CD4-positive, alpha-beta T cell treated with Interleukin-4 for 4 hours (primary cell): ENCODE data around the gene ABCA2.

ENCODE experiments used
- DNase-seq: peaks from one replicate; pipeline ENCODE4 v3.0.0-alpha.2; 2020

The ABCA2 gene

DNA sequence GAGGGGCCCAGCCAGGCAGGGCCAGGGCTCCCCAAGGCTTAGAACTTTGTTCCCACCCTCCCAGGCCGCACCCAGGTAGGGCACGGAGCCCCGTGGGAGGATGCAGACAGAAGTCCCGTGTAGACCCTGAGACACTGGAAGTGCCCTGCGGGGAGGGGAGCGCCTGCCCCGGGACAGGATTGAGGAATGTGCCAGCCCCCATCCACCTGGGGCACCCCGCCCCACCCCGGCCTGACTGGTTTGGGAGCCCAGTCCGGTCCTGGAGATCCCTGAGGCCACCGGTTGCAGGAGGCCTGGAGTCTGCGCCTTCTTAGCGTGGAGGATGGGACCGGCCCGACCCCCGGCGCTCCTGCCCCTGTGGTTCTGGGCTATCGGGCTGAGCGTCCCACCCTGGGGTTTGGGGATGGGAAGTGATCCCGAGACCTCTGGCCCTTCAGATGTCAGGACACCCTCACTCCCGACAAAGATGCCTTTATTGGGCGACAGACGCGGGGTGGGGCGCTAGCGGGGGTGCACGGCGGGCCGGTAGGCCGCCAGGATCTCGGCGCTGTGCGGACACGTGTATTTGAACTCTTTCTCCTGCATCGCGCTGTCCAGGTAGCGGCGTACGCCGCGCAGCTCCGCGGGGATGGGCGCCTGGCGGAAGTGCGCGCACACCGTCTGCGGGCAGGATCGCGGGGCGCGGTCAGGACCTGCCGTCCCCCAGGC, 33.7 kb downstream of the ABCA2 start:
- no peak for DNase-seq

DNA sequence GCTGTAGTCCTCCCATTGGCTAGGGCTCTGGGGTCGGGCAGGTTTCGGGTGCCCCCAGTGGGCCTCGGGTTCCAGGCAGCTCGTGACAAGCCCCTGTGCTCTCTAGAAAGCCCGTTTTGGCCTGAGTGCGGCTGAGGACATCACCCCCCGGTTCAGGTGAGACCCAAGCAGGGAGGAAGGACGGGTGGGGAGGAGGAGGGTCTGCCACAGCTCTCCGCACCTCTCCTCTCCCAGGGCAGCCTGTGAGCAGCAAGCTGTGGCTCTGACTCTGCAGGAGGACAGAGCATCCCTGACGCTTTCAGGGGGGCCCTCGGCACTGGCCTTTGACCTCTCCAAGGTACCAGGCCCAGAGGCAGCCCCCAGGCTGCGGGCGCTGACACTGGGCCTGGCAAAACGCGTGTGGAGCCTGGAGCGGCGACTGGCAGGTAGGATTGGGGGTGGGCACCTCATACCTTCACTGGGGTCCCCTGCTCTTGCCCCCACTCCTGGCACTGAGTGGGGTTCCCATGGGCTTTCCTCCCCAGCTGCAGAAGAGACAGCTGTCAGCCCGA, 35.1 kb downstream of the ABCA2 start:
- no peak for DNase-seq

DNA sequence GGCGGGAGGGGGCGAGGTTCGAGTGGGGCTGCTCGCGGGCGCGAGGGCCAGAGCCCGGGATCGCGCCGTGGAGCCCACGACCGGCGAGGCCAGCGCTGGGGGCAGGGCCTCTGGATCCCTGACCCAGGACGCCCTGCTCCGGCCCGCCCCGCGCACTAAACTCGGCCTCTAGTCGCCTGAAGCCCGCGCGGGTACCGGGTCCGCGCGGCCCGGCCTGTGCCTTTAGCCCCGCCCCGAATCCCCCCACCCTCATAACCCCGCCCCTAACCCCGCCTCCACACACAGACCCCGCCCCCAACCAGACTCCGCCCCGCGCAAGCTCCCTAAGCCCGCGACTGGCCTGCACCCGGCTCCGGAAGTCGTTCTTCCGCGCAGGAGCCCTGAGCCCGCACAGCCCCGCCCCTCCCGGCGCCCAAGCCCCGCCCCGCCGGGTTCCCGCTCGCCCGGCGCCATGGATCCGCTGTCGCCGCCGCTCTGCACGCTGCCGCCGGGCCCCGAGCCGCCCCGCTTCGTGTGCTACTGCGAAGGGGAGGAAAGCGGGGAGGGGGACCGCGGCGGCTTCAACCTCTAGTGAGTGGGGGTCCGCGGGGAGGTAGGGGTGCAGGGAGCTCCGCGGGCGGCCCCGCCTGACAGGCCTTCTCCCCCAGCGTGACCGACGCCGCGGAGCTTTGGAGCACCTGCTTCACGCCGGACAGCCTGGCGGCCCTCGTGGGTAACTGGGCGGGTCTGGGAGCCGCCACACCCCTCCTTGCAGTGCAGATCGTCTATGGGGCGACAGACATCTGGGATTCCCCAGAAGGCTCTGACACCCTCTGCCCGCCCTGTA, 35.8 kb downstream of the ABCA2 start, which contains the start of gene PAXX:
PAXX (plus strand) TSS at position 430 of the 826 bp plus-strand sequence; CDS start at position 452, 22 bp downstream.
- DNase-seq, result peak; percentile 89

DNA sequence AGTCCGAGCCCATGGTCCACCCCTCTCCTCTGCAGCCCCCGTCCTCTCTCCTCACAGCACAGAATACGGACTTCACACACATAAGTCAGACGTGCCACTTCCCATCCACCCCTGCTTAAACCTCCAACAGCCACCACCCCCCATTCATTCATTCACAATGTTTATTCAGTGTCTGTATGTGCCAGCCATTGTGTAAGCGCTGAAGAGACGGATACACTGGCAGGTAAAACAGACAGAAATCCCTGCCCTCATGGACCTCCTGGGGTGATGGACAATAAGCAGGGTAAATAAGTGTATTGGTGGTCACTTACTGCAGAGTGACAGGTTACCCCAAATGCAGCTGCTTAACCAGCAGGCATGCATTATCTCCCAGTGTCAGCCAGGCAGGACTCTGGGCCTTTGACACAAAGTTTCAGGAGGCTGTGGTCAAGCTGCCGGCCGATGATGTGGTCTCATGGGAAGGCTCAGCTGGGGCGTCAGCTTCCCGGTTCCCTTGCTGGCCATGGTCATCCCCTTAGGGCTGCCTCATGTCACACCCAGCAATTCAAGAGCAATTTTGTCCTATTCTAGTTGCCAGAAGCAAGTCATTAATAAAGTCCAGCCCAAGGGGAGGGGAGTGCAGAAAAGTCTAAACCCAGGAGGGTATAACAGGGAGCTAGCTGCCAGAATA, 37.7 kb downstream of the ABCA2 start:
- no peak for DNase-seq

DNA sequence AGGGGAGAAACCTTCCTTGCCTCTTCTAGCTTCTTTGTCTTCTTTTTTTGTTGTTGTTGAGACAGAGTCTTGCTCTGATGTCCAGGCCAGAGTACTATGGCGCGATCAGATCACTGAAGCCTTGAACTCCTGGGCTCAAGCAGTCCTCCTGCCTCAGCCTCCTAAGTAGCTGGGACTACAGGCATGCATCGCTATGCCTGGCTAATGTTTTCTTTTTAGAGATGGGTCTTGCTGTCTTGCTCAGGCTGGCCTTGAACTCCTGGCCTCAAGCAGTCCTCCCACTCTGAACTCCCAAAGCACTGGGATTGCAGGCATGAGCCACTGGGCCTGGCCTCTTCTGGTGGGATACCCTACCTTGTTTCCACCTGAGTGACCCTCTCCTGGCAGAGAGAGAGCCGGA, 39.2 kb downstream of the ABCA2 start:
- no peak for DNase-seq

DNA sequence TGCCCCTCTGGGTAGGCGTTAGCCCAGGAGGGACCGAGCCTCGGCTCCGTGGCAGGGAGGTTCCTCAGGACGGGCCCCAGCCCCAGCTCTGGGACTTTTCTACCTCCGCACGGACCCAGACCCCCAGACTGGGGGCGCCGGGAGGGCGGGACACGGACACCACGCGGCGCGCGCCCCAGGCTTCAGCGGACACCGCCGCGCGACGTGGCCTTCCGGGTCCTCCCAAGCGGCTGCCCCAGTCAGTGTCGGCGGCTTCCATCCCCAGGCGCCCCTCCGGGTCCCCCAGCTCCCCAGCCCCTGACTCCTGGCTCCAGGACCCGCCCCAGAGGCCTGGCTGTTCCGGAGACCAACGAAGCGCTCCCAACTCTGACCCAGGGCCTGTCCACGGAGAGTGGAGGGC, 42.2 kb downstream of the ABCA2 start:
- DNase-seq, result no peak

DNA sequence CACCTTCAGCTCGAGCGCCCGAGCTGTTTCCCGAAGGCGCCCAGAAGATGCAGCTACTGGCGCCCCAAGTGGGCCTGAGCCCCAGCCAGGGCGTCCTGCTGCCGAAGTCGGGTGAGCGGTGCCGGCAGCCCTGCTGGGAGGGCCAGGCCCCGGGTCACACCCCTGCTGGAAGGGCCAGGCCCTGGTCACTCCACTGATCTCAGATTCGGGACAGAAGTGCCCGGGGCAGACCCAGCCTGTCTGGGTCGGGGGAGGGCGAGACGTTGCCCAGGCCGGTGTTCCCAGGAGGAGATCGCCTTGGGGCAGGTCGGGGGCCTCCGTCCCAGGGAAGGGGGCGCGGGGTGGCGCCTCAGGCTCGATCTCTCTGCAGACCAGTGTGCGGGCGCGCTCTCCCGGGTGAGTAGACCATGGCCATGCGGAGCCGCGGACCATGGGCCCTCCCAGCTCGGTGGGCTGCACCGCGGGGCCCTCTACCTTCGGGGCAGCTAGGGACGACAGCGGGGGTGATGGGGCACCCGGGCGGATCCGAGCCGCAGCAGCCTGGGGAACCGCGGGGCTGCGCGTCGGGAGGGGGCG, 42.9 kb downstream of the ABCA2 start:
- DNase-seq, result no peak

DNA sequence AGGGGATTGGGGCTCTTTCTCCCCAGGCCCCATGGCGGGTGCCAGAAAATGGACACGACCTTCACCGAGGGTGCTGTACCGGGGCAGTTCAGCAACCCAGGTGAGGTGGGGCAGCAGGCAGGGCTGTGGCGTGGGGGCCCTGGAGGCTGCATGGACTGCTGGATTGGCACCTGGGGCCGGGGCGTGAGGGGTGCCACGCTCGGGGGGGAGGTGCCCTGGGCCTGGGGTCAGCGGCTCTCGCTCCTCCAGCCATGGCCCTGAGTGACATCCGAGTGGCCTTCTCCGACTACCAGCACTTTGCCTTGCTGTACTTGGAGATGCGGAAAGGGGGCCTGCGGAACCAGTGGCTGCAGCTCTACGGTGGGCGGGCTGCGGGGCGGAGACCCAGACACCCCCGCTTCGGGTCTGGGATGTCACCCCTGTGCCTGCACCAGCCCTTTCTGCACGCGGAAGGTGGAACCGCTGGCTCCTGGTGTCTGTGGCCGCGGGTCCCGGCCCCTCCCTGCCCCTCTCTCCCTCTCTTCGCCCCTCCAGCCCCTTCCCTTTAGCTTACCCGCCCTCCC, 43.5 kb downstream of the ABCA2 start:
- no peak for DNase-seq

DNA sequence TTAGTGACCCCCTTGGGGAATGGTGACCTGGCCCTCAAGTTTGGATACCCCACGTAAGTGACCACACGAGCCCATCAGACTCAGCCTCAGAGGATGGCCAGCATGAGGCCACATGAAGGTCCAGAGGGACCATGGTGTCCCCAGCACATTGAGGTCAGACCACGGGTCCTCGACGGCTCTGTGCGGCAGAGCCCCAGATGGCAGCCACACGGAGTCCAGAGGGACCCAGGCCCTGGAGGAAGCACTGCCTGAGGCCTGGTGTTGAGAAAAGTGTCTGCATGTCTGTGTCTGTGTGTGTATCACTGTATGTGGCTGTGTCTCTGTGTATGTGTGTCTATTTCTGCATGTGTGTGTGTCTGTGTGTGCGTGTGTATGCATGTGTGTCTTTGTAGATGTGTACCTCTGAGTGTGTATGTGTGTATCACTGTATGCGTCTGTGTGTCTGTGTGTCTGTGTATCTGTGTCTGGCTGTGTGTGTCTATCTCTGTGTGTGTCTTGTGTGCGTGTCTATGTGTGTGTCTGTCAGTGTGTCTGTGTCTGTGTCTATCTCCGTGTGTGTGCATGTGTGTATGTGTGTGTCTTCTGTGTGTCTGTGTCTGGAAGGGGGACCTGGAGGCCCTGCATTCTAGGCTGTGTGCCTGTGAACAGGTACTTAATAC, 44.3 kb downstream of the ABCA2 start:
- no peak for DNase-seq

DNA sequence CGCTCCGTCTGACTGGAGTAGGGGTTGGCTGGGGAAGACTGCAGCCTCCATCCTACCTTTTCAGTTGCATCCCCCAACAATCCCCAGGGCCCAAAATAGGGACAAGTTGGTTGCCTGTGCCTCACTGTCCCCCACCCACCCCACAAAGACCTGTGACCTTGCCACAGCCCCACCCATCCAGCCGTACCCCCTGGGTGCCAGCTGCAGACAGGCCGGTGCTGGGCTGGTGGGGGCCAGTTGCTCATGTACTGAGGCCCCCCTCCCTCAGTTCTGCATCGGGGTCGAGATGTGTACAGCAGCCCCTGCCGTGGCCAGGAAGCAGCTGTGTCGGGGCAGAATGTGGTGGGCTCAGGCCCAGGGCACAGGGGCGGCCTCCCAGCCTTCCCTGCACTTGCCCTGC, 44.9 kb downstream of the ABCA2 start:
- DNase-seq, result no peak

DNA sequence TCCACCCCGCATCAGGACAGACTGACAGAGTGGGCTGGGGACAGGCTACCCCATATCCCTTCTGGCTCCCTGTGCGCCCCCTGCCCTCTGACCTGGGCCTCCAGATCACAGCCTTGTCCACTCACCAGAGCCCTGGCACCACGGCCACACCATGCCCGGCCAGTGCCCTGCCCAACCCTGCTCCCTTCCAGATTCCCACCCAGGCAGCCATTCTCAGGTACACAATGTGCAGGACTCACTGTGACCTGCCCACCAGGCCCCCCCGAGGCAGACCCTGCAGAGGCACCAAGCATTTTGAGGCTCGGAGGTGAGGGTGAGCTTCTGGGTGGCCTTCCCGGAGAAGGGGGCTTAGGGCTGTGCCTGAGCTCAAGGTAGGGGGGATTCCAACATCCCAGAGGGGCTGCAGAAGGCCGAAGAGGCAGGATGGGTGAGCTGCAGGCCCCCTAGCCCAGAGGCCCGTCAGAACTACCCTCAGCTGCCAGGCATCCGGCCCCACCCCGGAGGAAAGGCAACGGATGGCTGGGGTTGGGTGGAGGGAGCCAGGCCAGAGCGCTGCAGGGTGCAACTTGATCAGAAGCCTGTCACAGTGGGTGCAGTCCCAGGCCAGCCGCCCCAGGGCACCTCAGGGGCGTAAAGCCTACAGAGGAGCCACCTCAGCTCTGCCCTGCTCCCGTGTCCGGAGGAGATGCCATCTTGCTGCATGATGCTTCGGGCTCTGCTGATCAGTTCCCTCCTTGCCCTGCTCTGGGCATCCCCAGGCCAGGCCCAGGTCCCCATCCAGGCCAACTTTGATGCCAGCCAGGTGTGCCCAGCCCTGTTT, 45.6 kb downstream of the ABCA2 start, which contains the start of gene LCNL1:
LCNL1 (plus strand) TSS at position 762 of the 820 bp plus-strand sequence. CDS start 594 bp downstream, outside the sequence.
- no peak for DNase-seq

DNA sequence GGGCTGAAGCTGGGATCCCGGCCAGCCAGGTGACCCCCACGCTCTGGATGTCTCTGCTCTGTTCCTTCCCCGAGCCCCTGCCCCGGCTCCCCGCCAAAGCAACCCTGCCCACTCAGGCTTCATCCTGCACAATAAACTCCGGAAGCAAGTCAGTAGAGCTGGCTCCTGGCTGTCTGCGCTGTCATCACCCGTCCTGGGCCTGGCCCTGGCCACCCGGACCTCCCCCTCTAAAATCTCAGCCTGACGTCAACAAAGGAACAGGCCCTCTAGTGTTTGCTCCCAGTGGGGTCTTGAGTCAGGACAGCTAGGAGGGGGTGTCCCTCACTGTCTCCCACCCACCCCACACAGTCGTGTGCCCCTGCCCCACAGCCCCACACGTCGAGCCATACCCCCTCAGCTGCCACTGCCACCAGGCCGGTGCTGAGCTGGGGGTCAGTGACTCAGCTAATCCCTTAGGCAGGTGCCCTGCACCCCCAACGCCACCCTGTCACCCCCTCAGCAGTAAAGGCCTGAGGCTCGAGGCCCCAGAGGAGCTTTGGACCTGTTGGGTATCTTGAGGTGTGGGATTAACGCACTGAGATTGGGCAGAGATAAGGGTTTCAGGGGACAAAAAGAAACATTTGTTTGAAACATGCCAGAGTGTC, 46.3 kb downstream of the ABCA2 start:
- no peak for DNase-seq

DNA sequence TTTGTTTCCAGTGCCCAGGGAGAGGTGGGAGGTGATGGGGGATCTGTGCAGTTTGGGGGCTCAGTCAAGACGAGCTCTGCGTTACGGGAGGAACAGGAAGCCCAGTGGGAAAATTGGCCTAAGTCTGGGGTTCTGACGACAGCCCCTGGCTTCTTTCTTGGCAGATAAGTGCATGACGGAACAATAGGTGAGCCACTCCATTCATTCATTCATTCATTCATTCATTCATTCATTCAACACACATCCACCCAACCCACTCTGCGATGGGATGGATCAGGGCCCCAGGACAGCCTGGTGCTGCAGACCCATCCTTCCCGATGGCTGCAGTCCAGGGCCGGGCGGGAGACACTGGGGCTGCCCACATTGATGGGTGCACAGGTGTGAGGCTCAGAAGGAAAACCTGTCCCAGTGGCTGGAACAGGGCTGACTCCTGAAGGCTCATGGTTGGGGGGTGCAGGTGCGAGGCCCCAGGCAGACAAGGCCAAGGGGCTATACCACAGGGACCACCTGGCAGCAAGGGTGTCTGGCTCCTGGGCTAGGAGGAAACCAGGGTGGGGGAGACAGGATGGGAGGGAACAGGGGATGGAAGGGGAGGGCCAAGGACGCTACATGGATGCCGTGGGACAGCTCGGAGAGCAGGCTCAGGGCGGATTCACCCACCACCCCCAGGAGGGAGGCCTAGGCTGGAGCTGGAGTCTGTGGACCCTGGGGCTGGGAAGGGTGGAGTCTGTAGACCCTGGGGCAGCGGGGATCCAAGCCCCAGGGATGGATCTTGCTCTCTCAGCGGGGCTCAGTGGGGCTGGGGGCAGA, 47.2 kb downstream of the ABCA2 start:
- DNase-seq, result no peak

DNA sequence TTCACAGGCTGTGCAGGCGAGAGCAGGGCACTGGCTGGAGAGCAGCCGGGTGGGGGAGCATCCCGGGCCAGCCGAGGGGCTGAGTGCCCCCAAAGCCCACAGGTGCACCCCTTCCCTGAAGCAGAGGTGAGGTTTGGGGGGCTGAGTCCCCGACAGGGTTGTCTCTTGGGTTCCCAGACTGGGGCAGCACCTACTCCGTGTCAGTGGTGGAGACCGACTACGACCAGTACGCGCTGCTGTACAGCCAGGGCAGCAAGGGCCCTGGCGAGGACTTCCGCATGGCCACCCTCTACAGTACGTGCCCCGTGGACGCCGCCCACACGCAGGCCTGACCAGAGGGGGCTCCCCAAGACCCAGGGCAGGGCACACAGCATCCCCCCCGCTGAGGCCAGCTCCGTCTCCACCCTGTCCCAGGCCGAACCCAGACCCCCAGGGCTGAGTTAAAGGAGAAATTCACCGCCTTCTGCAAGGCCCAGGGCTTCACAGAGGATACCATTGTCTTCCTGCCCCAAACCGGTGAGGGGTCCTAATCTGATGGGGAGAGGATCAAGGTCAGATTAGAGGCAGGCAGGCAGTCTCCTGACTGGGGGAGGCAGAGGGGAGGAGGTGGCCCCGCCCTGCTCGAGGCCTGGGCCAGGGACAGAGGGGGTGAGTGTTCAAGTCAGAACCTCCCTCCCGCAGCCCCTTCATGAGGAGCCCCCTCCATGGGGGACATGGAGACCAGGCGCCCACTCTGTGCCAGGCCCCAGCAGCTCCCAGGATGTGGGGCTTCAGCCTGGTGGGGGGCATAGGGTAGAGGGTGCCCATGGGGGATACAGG, 48.1 kb downstream of the ABCA2 start:
- no peak for DNase-seq

DNA sequence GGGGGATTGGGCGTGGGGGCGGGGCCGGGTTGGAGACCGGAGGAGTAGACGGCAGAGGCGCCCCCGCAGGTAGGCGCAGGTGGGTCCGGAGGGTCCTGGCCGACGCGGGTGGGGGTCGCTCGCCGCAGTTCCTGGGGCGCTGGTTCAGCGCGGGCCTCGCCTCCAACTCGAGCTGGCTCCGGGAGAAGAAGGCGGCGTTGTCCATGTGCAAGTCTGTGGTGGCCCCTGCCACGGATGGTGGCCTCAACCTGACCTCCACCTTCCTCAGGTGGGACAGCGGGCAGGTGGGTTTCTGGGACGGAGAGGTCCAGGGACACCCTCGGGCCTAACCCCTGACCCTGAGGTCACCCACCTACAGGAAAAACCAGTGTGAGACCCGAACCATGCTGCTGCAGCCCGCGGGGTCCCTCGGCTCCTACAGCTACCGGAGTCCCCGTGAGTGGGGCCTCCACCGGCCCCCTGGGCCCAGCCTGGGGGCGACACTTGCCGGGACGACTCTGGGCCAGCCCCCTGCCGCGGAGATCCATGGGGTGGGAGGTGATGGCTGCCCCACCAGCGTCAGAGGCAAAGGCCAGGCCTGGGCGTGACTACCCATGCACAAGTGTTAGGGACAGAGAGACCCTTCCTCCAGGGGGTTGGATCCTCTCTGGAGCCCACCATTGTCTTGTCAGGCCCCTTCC, 49.0 kb downstream of the ABCA2 start:
- no peak for DNase-seq

DNA sequence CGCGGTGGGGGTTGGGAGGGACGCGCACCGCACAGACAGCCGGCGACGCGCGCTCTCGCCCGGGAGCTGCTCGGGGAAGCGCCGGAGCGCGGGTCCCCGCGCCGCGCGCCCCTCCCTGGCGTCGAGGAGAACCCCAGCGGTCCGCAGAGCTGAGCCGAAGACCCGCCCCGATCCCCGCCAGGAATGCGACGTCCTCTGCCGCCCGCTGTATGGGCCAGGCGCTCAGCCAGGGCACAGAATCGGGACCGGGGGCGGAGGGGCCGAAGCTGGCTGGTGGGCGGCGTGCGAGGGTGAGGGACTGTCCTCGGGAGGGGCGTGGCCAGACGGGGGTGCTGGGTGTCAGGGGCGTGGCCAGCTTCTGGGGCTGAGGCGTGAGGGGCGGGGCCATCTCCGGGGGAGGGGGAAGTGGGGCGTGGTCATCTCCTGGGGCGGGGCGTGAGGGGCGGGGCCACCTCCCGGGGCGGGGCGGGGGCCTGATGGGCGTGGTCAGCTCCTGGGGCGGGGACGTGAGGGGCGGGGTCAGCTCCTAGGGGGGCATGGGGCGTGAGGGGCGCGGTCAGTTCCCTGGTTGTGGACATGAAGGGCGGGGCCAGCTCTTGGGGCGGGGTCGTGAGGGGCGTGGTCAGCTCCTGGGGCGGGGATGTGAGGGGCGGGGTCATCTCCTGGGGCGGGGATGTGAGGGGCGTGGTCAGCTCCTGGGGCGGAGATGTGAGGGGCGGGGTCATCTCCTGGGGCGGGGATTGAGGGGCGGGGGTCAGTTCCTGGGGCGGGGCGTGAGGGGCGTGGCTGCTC, 49.8 kb downstream of the ABCA2 start:
- DNase-seq, result peak; percentile 39

DNA sequence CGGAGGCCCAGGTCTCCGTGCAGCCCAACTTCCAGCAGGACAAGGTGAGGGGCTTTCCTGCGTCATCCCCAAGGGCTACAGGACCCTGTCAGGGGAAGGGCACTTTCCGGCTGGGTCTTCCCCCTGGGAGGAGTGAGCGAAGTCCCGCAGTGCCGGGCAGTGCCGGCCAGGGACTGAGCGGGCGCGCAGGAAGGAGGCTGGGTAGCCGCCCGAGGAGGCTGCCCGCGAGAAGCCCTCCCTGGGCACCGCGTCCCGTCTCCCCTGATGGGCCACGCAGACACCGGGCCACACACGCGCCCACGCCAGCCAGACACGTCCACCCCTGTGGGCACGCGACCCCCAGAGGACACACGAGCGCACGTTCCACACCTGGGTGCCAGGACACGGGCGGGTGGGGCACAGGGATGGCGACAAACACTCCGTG, 50.4 kb downstream of the ABCA2 start:
- DNase-seq, result no peak
